HL-60/S4 treated with phorbol 12-myristate 13-acetate at 8.2 ng/mL for 4 days and 3 days (cell line): Measurements from ENCODE around the gene SCARB1.

Experiments
- in situ Hi-C: fragments of 300-500 bp; cut with MboI; formaldehyde crosslinking; loops from 2 replicates; pipeline ENCODE4 v1.15.0; 2022; ENCODE audit warnings: low sequenced_read_pairs

Gene SCARB1

GRCh38 chr12:124777399-124778372 is 86.0 kb downstream of the SCARB1 start:
- in situ Hi-C loops: no loop called here

DNA sequence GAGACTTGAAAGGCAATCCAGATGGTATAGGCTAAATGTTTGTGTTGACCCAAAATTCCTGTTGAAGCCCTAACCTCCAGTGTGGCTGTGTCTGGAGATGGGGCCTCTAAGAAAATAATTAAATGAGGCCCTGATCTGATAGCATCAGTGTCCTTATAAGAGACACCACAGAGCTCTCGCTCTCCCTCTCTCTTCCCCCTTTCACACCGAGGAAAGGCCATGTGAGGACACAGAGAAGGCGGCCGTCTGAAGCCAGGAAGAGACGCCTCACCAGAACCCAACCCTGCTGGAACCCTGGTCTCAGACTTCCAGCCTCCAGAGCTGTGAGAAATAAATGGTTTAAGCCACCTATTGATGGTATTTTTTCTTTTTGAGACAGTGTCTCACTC is 87.5 kb downstream of the SCARB1 start:
- in situ Hi-C loops: no loop called here

GRCh38 chr12:124774462-124775167 is 89.0 kb downstream of the SCARB1 start:
- in situ Hi-C loops: loop anchor here (25.0 kb wide), 2 partner anchors 312 to 437 kb away; no protein-coding TSS in a partner anchor

DNA sequence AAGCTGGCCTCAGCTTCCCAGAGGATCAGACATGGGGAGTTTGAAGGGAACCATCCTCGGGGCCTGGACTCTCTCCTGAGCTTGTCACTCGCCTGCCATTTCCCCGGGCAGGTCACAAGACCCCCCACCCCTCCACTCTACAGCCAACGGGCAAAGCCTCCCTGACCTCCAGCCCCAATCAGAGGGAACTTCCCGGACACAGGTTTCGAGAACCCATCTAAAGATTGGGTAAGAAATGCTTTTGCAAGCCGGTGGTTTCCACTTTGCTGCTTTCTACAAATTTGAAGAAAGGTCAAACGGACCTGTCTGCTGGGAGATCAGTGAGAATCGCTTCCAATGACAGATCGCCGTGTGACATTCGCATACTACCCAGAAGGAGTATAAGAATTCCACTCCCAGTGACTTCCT is 89.6 kb downstream of the SCARB1 start:
- in situ Hi-C loops: loop anchor here (25.0 kb wide), 2 partner anchors 312 to 437 kb away; no protein-coding TSS in a partner anchor

DNA sequence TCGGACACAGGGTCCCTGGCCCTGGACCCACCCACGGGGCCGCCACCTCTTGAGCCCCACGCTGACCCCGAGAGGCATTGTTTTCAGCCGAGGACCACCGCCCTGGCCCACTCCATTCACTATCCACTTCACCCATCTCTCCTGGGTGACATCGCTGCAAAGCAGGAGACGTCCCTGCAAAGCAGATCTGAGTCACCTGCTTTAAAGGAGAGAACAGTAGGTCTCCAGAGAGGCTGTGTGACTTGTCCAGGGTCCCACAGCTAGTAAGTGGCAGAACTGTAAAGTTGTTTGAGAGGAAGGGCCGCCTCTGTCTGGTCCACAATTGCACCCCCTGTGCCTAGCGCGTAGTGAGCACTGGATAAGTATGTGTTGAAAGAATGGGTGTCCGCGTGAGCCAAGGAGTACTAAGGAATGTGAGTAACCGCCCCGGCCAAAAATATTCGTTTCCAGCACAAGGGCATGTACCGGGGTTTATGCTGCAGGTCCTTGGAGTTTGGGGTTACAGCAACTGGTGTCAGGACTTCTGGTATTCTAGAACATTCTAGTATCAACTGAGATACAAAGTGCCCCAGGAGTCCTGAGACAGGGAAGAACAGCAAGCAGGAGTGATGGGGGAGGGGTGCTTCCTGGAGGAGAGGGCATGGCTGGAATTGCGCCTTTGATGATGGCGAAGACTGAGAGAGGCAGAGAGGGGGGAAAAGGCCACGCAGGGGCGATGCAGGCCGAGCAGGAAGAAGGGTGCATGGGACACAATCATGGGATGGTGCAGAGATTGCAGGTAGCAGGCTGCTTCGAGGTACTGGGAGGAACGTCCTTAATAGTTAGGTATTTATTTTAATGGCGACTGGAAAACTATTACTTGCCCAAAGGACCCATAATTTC is 91.1 kb downstream of the SCARB1 start:
- in situ Hi-C loops: loop anchor here (25.0 kb wide), 2 partner anchors 310 to 435 kb away; no protein-coding TSS in a partner anchor

DNA sequence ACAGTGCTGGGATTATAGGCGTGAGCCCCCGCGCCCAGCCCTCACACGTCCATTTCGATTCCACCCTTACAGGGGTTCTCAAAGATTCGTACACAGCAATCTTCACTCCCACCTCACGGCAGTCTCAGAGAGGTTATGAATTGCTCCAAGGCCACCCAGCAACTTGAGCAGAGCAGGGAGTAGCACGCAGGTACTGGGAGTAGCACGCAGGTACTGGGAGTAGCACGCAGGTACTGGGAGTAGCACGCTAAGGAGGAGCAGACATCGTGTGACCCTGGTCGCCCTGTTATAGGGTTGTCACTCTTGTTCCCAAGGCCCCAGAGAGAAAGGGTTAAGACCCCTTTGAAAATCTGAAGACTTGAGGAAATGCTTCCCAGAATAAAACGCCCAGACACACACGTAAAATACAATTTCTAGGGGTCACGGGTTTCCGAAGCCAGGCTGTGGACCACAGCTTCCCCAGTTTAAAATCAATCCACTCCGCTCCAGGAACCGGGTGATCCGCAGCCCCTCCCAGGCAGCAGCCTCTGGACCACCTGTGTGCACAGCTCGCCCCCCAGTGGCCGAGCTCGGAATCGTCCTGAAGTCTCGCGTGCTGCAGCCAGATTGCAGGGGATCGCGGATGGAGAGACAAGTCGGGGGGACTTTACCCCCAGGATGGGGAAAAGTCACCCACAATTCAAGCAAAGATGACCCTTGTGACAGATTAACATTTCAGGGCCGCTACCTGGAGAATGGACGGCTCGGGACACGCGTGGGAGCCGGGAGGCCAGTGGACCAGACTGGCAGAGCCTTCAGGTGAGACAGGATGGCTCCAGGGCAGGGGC is 92.0 kb downstream of the SCARB1 start:
- in situ Hi-C loops: loop anchor here (25.0 kb wide), 2 partner anchors 309 to 434 kb away; no protein-coding TSS in a partner anchor

DNA sequence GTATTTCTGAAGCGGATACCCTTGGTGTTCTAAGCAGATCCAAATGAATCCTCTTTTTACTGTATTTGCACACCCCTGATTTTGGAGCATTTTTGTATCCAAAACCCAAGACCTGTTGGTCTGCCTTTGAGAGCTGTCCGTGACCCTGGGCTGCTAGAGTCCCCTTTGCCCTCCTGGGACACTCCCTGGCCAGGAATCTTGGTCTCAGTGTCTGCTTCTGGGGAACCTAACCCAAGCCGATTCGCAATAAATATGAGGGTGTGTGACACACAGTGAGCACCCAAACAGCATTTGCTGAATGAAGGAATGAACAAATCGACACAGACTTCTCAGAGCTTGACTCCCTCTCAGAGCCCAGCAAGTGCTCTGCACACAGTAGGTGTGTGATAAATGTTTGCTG is 92.9 kb downstream of the SCARB1 start:
- in situ Hi-C loops: loop anchor here (25.0 kb wide), 2 partner anchors 308 to 433 kb away; no protein-coding TSS in a partner anchor

DNA sequence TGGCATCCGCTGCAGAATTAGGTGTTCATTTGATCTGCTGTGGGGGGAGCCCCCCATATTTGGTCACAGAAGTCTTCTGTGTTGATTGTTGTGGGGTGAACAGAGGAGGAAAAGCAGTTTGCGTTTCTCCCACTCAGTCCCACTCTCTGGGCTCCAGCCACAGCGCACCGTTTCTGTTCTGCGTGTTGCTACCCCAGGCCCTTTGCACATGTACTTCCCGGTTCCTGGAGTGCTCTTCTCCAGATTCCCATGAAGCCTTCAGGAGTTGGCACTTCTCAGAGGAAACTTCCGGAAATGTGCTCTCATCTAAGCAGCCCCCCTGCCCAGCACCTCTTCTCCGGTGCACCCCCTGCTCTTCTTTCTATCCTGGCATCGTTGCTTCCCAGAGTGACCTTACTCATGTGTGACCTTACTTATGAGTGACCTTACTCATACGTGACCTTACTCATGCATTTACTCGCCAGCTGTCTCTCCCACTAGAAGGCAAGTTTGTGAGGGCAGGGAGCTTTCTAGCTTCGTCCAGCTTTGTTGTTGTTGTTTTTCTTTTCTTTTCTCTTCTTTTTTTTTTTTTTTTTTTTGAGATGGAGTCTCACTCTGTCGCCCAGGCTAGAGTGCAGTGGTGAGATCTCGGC is 93.7 kb downstream of the SCARB1 start:
- in situ Hi-C loops: loop anchor here (10.0 to 25.0 kb wide), 4 partner anchors 185 to 735 kb away; no protein-coding TSS in a partner anchor

DNA sequence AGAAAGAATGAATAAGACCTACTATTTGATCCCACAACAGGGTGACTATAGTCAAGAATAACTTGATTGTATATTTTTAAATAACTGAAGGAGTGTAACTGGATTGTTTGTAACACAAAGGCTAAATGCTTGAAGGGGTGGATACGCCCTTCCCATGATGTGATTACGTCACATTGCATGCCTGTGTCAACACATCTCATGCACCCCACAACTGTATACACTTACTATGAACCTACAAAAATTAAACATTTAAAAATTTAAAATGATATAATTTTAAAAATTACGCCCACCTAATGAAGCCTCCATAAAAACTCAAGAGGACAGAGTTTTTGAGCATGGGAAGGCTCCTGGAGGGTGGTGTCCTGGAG is 94.5 kb downstream of the SCARB1 start:
- in situ Hi-C loops: loop anchor here (10.0 to 25.0 kb wide), 4 partner anchors 184 to 734 kb away; no protein-coding TSS in a partner anchor

DNA sequence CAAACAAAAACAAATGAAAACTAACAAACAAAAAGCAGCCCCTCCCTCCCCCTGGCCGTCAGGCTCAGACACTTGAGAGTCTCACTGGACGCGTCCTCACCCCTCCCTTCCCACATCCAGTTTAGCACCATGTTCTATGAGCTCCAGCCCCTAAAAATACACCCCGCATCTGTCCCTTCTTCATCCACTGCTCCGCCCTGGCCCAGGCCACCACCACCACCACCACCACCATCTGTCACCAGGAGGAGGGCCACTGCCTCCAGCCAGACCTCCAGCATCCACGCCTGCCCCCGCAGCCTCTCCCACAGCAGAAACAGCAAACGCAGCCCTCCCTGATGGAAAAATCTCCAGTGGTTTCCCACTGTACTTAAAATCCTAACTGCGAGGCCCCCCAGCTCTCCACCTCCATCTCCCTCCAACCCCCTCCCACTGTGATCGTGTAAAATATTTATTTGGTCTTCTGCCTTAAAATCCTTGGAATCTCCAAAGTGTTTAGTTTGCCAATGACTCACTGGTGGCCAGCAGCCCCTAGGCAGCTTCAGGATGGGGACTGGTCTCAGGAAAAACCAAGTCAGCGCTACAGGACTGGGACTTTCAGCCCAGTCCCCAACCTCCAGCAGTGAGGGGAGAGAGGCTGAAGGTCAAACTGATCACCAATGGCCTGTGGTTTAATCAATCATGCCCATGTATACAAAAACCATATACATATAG is 95.1 kb downstream of the SCARB1 start:
- in situ Hi-C loops: loop anchor here (10.0 to 25.0 kb wide), 4 partner anchors 184 to 734 kb away; no protein-coding TSS in a partner anchor

DNA sequence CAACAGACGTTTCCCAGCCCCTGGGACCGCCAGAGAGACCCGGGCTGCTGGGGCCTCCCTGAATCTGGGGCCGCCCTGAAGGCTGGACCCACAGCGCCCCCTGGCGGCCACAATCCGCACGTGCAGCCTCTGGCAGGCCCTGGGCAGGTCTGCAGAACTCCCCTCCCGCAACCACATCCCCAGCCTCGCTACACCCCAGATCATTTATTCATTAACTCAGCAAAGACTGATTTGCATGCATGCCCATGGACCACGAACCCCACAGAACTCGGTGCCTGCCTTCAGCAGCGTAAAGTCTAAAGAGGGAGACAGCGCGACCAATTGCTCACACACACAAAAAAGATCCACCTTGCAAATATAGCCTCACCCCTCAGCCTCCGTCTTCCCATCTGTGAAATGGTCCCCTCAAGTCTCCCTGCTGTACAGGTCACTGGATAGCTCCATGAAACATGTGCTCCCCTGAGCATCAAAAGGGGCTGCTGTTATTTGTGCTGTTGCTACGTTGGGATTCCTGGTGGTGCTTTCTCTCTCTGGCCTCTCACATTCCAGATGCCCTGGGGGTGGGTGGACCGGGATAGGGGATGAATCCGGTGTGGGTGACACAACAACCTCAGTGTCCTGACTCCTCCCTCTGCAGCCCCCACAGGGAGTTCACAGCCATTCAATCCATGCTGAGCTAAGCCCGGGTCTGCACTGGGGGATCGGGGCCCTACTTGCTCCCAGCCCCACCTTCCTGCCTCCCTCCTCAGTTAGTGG is 96.4 kb downstream of the SCARB1 start:
- in situ Hi-C loops: loop anchor here (10.0 to 25.0 kb wide), 4 partner anchors 182 to 732 kb away; no protein-coding TSS in a partner anchor

- in situ Hi-C loops: loop anchor here (10.0 to 25.0 kb wide), 4 partner anchors 182 to 732 kb away; no protein-coding TSS in a partner anchor
Observed at GRCh38 chr12:124766727-124767065, 97.0 kb downstream of the SCARB1 start.

GRCh38 chr12:124765581-124766489 is 97.8 kb downstream of the SCARB1 start:
- in situ Hi-C loops: loop anchor here (10.0 to 25.0 kb wide), 4 partner anchors 181 to 731 kb away; no protein-coding TSS in a partner anchor

GRCh38 chr12:124764870-124765580 is 98.6 kb downstream of the SCARB1 start:
- in situ Hi-C loops: loop anchor here (10.0 to 25.0 kb wide), 4 partner anchors 180 to 730 kb away; no protein-coding TSS in a partner anchor

- in situ Hi-C loops: loop anchor here (10.0 to 25.0 kb wide), 4 partner anchors 180 to 730 kb away; no protein-coding TSS in a partner anchor
Observed at GRCh38 chr12:124764451-124764850, 99.2 kb downstream of the SCARB1 start.

DNA sequence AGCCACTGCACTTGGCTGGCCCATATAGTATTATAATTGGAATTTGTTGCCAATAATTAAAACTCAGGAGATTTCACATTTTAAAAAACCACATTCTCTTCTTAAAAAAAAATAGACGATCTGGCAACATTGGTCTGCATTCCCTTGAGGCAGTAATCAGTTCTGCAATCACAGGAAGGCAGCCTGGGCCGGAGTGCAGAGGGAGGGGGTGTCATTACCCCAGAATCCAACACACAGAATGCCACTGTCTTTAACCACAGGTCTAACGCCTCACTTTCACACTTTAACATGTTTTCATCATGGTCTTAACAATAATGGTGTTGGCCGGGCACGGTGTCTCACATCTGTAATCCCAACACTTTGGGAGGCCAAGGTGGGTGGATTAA is 100.1 kb downstream of the SCARB1 start:
- in situ Hi-C loops: loop anchor here (10.0 to 25.0 kb wide), 4 partner anchors 179 to 729 kb away; no protein-coding TSS in a partner anchor
